GM18517 (cell line): Measurements from ENCODE around the gene CTNNA1.
"Not testable (repeated sequence)": the region's sequence is repeated elsewhere in the genome, so short reads cannot be mapped to it uniquely, and the experiment has no call there.

Experiments used
- ATAC-seq: cut with Tn5 transposase; IDR thresholded peaks from one replicate; pipeline ENCODE4 v1.9.1; 2021; ENCODE audit warnings: mild to moderate bottlenecking, moderate library complexity; ENCODE audit not compliant: unreplicated experiment

Gene CTNNA1

GRCh38 chr5:138803935-138804334 is 50.7 kb downstream of the CTNNA1 start:
- no peak for ATAC-seq

GRCh38 chr5:138805096-138805495 is 51.9 kb downstream of the CTNNA1 start:
- no peak for ATAC-seq

GRCh38 chr5:138807182-138807581 is 54.0 kb downstream of the CTNNA1 start:
- ATAC-seq: no peak

- no peak for ATAC-seq
Measured at GRCh38 chr5:138809391-138809790, 56.2 kb downstream of the CTNNA1 start.

GRCh38 chr5:138810861-138811260 is 57.6 kb downstream of the CTNNA1 start:
- ATAC-seq: not testable (repeated sequence)

- no peak for ATAC-seq
Measured at GRCh38 chr5:138815529-138815928, 62.3 kb downstream of the CTNNA1 start.

GRCh38 chr5:138817241-138817640 is 64.0 kb downstream of the CTNNA1 start:
- ATAC-seq: no peak

GRCh38 chr5:138819081-138819480 is 65.9 kb downstream of the CTNNA1 start:
- no peak for ATAC-seq

- no peak for ATAC-seq
Measured at GRCh38 chr5:138820695-138821094, 67.5 kb downstream of the CTNNA1 start.

- ATAC-seq: no peak
Measured at GRCh38 chr5:138824516-138824915, 71.3 kb downstream of the CTNNA1 start.

- ATAC-seq: no peak
Measured at GRCh38 chr5:138824924-138825863, 72.0 kb downstream of the CTNNA1 start.

GRCh38 chr5:138828556-138828955 is 75.3 kb downstream of the CTNNA1 start:
- no peak for ATAC-seq

GRCh38 chr5:138829341-138829740 is 76.1 kb downstream of the CTNNA1 start:
- no peak for ATAC-seq

GRCh38 chr5:138831703-138832102 is 78.5 kb downstream of the CTNNA1 start:
- no peak for ATAC-seq

GRCh38 chr5:138832218-138832617 is 79.0 kb downstream of the CTNNA1 start:
- no peak for ATAC-seq

GRCh38 chr5:138833080-138833479 is 79.9 kb downstream of the CTNNA1 start:
- no peak for ATAC-seq

- no peak for ATAC-seq
Measured at GRCh38 chr5:138833726-138834480, 80.7 kb downstream of the CTNNA1 start.

GRCh38 chr5:138834853-138835252 is 81.6 kb downstream of the CTNNA1 start:
- not testable (repeated sequence) for ATAC-seq

- no peak for ATAC-seq
Measured at GRCh38 chr5:138837160-138837559, 83.9 kb downstream of the CTNNA1 start.

GRCh38 chr5:138840103-138840502 is 86.9 kb downstream of the CTNNA1 start:
- ATAC-seq: no peak

GRCh38 chr5:138841531-138841930 is 88.3 kb downstream of the CTNNA1 start:
- ATAC-seq: no peak
